GM19463 (cell line): ENCODE data around the gene ABCA10.

ENCODE experiments used
- ATAC-seq: cut with Tn5 transposase; IDR thresholded peaks from one replicate; pipeline ENCODE4 v1.9.1; 2021; ENCODE audit warnings: mild to moderate bottlenecking, moderate library complexity; ENCODE audit not compliant: unreplicated experiment

The ABCA10 gene

DNA sequence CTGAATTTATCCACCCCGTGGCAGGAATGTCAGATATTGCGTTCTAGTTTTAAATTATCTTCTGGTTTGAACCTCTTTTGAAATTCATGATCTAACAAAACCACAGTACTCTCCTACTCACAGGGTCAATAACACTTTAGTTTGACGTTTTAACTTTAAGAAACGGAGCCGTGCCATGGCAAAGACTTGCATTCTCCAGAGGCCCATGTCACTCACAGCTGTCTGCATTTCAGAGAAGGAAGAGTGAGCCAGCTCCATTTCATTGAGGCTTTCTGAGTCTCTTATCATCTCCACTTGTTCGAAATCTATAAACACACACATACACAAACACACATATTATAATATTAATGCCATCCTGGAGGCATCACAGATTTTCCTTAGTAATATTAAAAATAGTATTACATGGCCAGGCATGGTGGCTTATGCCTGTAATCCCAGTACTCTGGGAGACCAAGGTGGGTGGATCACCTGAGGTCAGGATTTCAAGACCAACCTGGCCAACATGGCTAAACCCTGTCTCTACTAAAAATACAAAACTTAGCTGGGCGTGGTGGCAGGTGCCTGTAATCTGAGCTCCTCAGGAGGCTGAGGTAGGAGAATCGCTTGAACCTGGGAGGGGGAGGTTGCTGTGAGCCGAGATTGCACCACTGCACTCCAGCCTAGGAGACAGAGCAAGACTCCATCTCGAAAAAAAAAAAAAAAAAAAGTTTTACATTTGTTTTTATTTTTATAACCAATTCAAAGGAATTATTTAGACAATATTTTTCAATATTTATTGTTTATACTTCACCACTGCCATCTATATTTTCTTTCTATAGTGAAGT lies 122.5 kb downstream of the ABCA10 start:
- no peak for ATAC-seq

DNA sequence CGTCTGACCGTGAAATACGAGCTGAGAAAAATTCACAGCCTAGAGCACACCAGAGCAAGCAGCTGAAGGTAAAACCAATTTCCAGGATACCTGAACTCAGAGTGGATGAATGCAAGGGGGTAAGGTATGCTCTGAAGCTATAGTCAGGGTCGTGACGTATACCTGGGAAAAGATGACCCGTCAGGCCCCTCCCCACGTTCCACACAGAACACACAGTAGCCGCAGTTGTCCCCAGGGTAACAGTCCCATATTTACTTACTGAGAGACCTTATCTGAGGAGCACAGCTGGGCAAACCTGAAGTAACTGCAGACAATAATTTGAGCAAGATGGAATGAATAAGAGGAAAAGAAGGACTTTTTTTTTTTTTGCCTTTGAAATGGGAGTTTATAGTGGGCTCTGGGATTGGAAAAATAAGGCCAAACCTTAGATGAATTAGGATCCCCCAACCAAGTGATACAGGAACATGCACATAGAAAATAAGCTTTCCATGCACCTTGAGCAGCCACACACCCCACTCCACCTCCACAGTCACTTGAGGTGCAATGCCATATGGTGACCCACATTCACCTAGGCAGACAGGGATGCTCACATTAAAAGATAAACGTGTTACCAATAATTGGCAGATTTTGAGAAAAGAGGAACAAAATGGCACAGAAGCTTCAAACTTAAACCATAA lies 124.9 kb downstream of the ABCA10 start:
- ATAC-seq: no peak

DNA sequence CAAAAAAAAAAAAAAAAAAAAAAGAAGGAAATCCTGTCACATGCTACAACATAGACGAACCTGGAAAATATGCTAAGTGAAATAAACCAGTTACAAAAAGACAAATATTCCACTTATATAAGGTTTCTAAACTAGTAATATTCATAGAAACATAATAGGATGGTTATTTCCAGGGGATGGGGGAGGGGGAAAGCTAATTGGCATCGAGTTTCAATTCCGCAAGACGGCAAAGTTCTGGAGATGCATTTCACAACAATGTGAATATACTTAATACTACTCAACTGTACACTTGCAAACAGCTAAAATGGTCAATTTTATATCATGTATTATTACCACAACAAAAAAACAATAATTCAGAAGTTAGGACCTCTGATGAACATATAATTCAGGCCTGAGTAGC lies 130.0 kb downstream of the ABCA10 start:
- no peak for ATAC-seq
